Measurements from ENCODE around the gene HTT.

- TF ChIP-seq, protein P1, sequence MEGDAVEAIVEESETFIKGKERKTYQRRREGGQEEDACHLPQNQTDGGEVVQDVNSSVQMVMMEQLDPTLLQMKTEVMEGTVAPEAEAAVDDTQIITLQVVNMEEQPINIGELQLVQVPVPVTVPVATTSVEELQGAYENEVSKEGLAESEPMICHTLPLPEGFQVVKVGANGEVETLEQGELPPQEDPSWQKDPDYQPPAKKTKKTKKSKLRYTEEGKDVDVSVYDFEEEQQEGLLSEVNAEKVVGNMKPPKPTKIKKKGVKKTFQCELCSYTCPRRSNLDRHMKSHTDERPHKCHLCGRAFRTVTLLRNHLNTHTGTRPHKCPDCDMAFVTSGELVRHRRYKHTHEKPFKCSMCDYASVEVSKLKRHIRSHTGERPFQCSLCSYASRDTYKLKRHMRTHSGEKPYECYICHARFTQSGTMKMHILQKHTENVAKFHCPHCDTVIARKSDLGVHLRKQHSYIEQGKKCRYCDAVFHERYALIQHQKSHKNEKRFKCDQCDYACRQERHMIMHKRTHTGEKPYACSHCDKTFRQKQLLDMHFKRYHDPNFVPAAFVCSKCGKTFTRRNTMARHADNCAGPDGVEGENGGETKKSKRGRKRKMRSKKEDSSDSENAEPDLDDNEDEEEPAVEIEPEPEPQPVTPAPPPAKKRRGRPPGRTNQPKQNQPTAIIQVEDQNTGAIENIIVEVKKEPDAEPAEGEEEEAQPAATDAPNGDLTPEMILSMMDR (IDR thresholded peaks at IDR 0.05; ENCODE audit: insufficient read depth, low read depth, low read length), result no peak
- no peak for TF ChIP-seq EZH2 (IDR thresholded peaks at IDR 0.05; ENCODE audit: insufficient read depth, low read length)
Observed at GRCh38 chr4:3098346-3098745, 23.9 kb downstream of the HTT start.

All from astrocyte (in vitro differentiated cells and primary cell).